Adrenal gland (tissue), 12 donors: ENCODE results near the gene IL1RAPL1. TPM values are rescaled to one million over a fixed set of nuclear protein-coding genes. Genes with fewer than 3 reads are reported as not detected.
A peak's percentile ranks its signal among the peaks of the same experiment; 100 is the strongest.

Source experiments
- DNase-seq, 7 donors: peaks; one replicate each; pipeline ENCODE4 v3.0.0-alpha.2; 2019 to 2020
- H3K27ac ChIP-seq, 5 donors: fragments of 200-600 bp; sonication (generic) in 4 of 5; 1 replicate in 3 of 5; 2 replicates in 2 of 5; pipeline versions ENCODE4 v1.5.1 to v1.8.0; 2016 to 2020; ENCODE audit warnings: mild to moderate bottlenecking in 1 of 5
- H3K27me3 ChIP-seq: fragments of 200-600 bp; 2 replicates; pipeline ENCODE4 v1.8.0; 2021
- H3K36me3 ChIP-seq, 2 donors: fragments of 200-600 bp; replicated peaks in 1 of 2; 1 replicate in 1 of 2; 2 replicates in 1 of 2; pipeline versions ENCODE4 v1.5.1 to v1.8.0; 2018 to 2022
- H3K4me1 ChIP-seq, 2 donors: fragments of 200-600 bp; replicated peaks in 1 of 2; 1 replicate in 1 of 2; 2 replicates in 1 of 2; pipeline versions ENCODE4 v1.5.1 to v1.8.0; 2018 to 2021
- H3K4me3 ChIP-seq, 4 donors: fragments of 200-600 bp; sonication (generic) in 3 of 4; one replicate each; pipeline ENCODE4 v1.5.1; 2016 to 2018
- H3K9me3 ChIP-seq, 3 donors: fragments of 200-600 bp; sonication (generic) in 1 of 3; replicated peaks in 1 of 3; 1 replicate in 2 of 3; 2 replicates in 1 of 3; pipeline versions ENCODE4 v1.5.1 to v1.8.0; 2016 to 2021
- POLR2A ChIP-seq, 2 donors: fragments of 450-650 bp; IDR thresholded peaks; one replicate each; pipeline ENCODE4 v1.6.1; 2017; ENCODE audit warnings: antibody characterized with exemption in 2 of 2, mild to moderate bottlenecking in 2 of 2, moderate library complexity in 1 of 2
- WGBS, 4 donors: extraction: QIAGEN DNeasy Blood & Tissue Kit in 2 of 4; methylation state at CpG; one replicate each; pipeline versions ENCODE4 v1.1.5 to v1.1.7; 2013 to 2017; 5-methylcytosine and 5-hydroxymethylcytosine counted together
- intact Hi-C, 2 donors: fragments of 100-400 bp; cut with DNase I; formaldehyde crosslinking; loops; one replicate each; pipeline versions ENCODE4 v1.14.1 to v1.15.0; 2022 to 2023
- polyA plus RNA-seq, 3 donors: library from polyadenylated mRNA; stranded (reverse); fragments of 200-250 nt in 2 of 3; fragments of 350-450 nt in 1 of 3; fragmentation: Illumina TruSeq in 1 of 3; extraction: RNeasy Lipid Tissue Mini Kit (QIAGEN cat#74804) in 1 of 3; gene quantifications; one replicate each; pipeline ENCODE4 v1.2.3, GENCODE V29; 2013 to 2014
- total RNA-seq, 9 donors: library from RNA; depleted of rRNA in 4 of 9; stranded (reverse); fragments of >200 nt in 4 of 9; fragments of 120-200 nt in 1 of 9; fragmentation: NEBNext Ultra II Directional in 1 of 9; extraction: Animal tissue kit (Norgen Biotek cat#: 25700) in 1 of 9; gene quantifications; one replicate each; pipeline versions ENCODE4 v1.1.0 to v1.2.4, GENCODE V29; 2013 to 2023
- TF ChIP-seq, protein P1 (sequence below), 6 experiments: fragments of 450-650 bp in 4 of 6; fragments of 200-600 bp in 2 of 6; sonication (generic) in 1 of 6; IDR thresholded peaks; 1 replicate in 5 of 6; 2 replicates in 1 of 6; pipeline versions ENCODE4 v1.5.1 to v1.8.0; 2016 to 2021; ENCODE audit warnings: antibody characterized with exemption in 6 of 6, mild to moderate bottlenecking in 2 of 6, moderate library complexity in 1 of 6
- donor health status: healthy with polysubstance abuse.
- donor health status: Bipolar disorder and iron deficiency.
- donor health status: DM: yes; HTN: yes; CAD: no.
- donor health status: DM: no; HTN: no; CAD: no.
- donor health status: DM: no; HTN: no; CAD: no.
- donor health status: DM: yes; HTN: yes; CAD: no.

IL1RAPL1 gene
- total and polyA plus RNA-seq, 12 donors, result 1.1 TPM; not detected in 11

DNA sequence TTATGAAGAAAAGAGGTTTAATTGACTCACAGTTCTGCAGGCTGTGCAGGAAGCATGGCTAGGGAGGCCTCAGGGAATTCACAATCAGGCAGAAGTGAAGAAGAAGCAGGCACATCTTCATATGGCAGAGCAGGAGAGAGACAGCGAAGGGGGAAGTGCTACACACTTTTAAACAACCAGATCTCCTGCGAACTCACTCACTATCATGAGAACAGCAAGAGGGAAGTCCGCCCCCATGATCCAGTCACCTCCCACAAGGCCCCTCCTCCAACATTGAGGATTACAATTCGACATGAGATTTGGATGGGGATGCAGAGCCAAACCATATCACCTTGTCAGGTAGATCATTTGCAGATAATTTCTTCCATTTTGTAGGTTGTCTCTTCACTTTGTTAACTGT lies 1072.7 kb downstream of the IL1RAPL1 start:
- no peak overlapping the region for H3K4me3 ChIP-seq
- TF ChIP-seq, protein P1, sequence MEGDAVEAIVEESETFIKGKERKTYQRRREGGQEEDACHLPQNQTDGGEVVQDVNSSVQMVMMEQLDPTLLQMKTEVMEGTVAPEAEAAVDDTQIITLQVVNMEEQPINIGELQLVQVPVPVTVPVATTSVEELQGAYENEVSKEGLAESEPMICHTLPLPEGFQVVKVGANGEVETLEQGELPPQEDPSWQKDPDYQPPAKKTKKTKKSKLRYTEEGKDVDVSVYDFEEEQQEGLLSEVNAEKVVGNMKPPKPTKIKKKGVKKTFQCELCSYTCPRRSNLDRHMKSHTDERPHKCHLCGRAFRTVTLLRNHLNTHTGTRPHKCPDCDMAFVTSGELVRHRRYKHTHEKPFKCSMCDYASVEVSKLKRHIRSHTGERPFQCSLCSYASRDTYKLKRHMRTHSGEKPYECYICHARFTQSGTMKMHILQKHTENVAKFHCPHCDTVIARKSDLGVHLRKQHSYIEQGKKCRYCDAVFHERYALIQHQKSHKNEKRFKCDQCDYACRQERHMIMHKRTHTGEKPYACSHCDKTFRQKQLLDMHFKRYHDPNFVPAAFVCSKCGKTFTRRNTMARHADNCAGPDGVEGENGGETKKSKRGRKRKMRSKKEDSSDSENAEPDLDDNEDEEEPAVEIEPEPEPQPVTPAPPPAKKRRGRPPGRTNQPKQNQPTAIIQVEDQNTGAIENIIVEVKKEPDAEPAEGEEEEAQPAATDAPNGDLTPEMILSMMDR (IDR thresholded peaks at IDR 0.05), result no peak
- no peak for TF ChIP-seq POLR2A (IDR thresholded peaks at IDR 0.05)
- H3K27ac ChIP-seq, result no peak overlapping the region
- no peaks in the 10 kb centered on the region for H3K4me1 ChIP-seq
- intact Hi-C loops, result no loop called here
- 61 to 83% (median 70%) methylated on average over 4 of the region's 4 CpGs for WGBS, 4 donors
- no peaks in the 10 kb centered on the region for H3K36me3 ChIP-seq
- H3K27me3 ChIP-seq, result no peaks in the 10 kb centered on the region
- no peaks in the 10 kb centered on the region for H3K9me3 ChIP-seq
- no peak for DNase-seq

DNA sequence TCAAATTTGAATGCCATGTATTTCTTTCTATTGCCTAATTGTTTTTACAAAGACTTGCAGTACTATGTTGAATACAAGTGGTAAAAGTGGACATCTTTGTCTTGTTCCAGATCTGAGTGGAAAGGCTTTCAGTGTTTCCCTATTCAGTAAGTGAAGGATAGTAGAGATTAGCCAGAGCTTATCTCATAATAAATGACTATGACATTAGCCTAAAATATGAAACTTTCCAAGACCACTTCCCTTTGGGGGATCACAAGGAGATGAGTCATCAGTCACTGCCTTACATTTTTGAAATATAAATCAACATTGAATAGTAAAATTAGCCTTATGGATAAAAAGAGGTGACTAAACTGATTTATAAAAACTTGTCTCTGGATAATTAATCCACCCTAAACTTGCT lies 1074.0 kb downstream of the IL1RAPL1 start:
- DNase-seq, result no peak
- Histone ChIP-seq H3K27ac (no peak overlapping the region), H3K4me3 (no peak overlapping the region), H3K9me3 (no peaks in the 10 kb centered on the region), H3K27me3 (no peaks in the 10 kb centered on the region), H3K36me3 (no peaks in the 10 kb centered on the region), H3K4me1 (no peaks in the 10 kb centered on the region)
- TF ChIP-seq, protein P1 (IDR thresholded peaks at IDR 0.05), result no peak
- TF ChIP-seq POLR2A (IDR thresholded peaks at IDR 0.05), result no peak
- intact Hi-C loops, result no loop called here

DNA sequence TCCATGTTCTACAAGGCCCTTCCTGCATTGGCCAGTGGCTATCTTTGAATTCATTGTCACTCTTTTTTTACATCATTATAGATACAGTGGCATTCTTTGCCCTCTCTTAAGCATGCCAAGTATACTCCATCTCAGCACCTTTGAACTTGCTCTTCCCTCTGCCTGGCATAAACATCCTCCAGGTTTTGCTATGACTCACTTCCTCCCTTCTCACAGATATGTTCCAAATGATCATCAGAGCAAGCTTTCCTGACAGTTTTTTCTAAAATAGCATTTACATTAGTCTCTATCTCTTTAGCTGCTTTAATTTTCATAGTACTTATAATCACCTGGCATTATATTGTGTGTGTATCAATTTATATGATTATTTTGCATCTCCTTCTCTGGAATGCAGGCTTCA lies 1074.9 kb downstream of the IL1RAPL1 start:
- Histone ChIP-seq H3K27me3 (no peaks in the 10 kb centered on the region), H3K27ac (no peak overlapping the region), H3K36me3 (no peaks in the 10 kb centered on the region), H3K9me3 (no peaks in the 10 kb centered on the region), H3K4me1 (no peaks in the 10 kb centered on the region), H3K4me3 (no peak overlapping the region)
- TF ChIP-seq POLR2A (IDR thresholded peaks at IDR 0.05), result no peak
- TF ChIP-seq, protein P1 (IDR thresholded peaks at IDR 0.05), result no peak
- DNase-seq, result no peak
- intact Hi-C loops, result no loop called here

DNA sequence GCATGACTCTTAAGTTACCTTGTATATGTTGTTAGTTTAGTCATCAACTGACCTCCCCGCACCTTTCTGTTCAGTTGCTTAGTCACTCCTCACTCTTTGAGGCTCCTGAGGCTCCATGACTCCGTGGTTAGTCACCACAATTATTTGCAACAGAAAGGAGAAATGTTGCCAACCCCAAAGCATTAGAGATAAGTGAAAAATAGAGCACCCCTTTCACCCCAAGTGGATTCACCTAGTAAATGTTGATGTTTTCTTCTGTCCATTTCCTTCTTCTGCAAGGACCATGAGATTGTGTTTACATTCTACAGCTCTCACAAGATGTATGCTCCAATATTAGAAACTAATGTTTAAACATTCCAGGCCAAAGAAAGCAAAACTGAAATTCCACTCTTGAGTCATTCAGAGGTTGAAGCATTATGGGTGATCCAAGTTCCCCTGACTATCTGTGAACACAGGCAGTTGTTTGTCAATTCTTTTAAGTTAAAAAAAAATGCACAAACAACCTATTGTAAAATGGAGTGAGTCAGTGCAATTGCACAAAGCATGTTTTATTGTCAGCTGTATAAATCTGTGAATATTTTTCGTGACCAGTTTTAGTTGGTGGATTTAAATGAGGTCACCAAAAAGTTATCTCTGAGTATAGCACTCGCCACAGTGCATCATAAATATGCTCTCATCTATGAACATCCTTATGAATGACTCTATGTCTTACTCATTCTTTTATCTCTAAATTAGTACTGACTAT lies 1075.7 kb downstream of the IL1RAPL1 start:
- Histone ChIP-seq H3K27ac (peak overlapping the region in 1 of 5 donors; percentile 31), H3K9me3 (no peaks in the 10 kb centered on the region), H3K4me3 (no peak overlapping the region), H3K4me1 (no peaks in the 10 kb centered on the region), H3K27me3 (no peaks in the 10 kb centered on the region), H3K36me3 (no peaks in the 10 kb centered on the region)
- TF ChIP-seq POLR2A (IDR thresholded peaks at IDR 0.05), result no peak
- TF ChIP-seq, protein P1 (IDR thresholded peaks at IDR 0.05), result no peak
- WGBS, 4 donors, result 21 to 35% (median 24%) methylated on average over 4 of the region's 4 CpGs
- intact Hi-C loops, result no loop called here
- DNase-seq, result peak in 5 of 7 donors; percentile 5 to 37 (median 22)
